Left renal cortex interstitium (tissue), 4 donors: ENCODE results near the gene PAPPA2. TPM values are rescaled to one million over a fixed set of nuclear protein-coding genes. Genes with fewer than 3 reads are reported as not detected.
"Not testable (repeated sequence)": the region's sequence is repeated elsewhere in the genome, so short reads cannot be mapped to it uniquely, and the experiment has no call there.

ENCODE experiments used
- DNase-seq, 4 donors: peaks; one replicate each; pipeline ENCODE4 v3.0.0-alpha.2; 2013; ENCODE audit warnings: low read depth in 4 of 4, low spot score in 2 of 4, missing footprints in 1 of 4
- polyA plus RNA-seq, 4 donors: library from polyadenylated mRNA; unstranded; fragments of 120-200 nt; gene quantifications; one replicate each; pipeline ENCODE4 v1.2.1, GENCODE V29; 2013; ENCODE audit not compliant: insufficient read length in 4 of 4

Gene PAPPA2
- polyA plus RNA-seq, 4 donors = 50.3 to 64.4 (median 54.6) TPM

DNA sequence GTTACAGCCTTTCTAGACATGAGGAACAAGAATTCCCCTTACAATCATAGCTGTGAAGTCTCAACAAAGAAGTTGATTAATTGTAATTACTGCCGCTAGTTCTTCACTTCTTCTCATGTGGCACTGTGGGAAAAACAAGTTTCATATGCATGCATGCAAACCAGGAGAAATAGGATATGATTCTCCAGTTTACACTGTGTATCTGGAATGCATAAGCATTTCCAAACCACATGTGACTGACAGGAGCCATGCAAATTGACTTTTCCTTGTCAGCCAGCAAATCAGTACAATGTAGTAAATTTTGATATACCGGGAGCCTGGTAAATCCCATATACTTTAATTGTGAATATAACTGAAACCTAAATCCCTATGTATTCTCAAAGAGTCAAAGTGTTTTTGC lies 279.3 kb downstream of the PAPPA2 start:
- DNase-seq = no peak

DNA sequence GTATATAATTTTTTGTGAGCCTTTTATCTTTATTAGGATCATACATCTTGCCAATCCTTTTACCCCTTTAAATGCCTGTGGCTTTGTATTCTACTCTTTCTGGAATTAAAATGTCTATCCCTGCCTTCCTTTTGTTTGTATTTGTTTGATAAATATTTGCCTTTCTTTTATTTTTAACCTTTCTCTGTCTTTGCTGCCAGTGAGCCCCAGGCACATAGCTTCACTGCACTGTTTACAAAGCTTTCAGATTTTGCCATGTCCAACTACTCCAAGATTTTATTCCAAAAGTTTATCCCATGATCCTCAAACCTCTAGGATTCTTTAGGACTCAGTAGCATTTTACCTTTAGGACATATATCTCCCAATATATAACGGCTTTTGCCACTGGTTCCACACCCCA lies 281.2 kb downstream of the PAPPA2 start:
- no peak for DNase-seq

DNA sequence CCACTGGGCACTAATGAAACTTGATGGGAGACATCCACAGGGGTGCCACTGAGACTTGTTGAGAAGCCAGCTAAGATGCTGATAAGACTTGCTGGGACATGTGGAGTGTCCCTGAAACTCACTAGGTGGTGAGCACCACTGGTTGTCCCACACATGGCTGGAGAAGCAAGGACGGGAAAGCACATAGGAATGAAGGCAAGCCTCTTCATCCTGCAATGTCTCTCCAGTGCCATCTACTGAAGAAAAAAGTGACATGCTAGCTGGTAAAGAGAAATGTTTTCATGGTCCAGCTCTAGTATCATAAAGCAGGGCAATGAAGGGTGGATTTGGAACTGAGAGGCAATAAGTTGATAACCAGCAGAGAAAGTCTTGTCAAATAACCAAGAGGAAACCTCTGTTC lies 283.0 kb downstream of the PAPPA2 start:
- no peak for DNase-seq

DNA sequence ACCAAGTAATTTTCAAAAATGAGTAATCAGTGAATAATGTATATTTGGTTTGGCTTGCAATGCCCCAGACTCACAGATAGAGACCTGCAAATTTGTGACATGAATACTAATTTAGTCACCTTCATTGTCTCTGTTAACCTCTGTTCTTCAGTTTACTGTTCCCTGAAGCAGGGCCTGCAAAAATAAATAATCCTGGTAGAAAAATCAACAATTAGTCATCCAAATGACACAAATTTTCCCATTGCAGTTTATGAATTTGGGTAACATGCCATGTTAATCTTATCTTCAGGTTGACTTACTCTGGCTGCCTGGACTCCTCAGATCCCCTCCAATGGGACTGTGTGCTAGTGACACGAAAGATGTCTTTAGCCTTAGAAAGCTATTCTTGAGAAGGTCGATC lies 289.5 kb downstream of the PAPPA2 start:
- no peak for DNase-seq

DNA sequence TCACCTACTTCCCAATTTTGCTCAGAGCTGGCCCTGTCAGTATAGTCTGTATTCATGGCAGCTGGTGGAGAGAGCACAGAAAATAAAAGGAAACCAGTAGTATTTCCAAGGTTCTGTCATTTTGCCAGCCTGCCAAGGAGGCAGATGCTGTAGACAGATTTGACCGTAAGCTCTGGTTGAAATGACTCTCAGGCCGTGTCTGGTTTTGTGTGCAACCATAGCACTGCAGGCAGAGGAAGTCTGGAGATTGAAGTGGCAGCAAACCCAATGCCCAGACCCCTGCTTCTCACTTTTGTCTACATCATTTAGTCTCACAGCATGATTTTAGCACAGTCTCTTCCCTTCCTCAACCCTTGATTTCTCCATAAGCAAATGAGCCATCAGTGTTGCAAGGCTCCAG lies 291.7 kb downstream of the PAPPA2 start:
- no peak for DNase-seq

DNA sequence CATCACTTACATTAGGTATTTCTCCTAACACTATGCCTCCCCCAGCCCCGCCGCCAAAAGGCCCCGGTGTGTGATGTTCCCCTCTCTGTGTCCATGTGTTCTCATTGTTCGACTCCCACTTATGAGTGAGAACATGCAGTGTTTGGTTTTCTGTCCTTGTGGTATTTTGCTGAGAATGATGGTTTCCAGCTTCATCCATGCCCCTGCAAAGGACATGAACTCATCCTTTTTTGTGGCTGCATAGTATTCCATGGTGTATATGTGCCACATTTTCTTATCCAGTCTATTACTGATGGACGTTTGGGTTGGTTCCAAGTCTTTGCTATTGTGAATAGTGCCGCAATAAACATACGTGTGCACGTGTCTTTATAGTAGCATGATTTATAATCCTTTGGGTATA lies 293.8 kb downstream of the PAPPA2 start:
- DNase-seq = not testable (repeated sequence)

DNA sequence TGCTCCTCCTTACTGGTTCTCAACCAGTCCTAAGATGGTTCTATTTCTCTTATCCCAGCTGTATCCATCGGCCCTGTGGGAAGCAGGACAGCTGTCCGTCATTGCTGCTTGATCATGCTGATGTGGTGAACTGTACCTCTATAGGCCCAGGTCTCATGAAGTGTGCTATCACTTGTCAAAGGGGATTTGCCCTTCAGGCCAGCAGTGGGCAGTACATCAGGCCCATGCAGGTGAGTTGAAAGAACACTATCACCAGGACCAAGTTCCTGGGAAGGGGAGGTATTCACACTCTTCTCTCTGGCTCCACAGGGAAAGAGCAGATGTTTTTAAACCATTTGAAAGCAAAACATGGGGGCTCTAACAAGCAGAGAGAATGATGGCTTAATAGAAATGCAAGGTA lies 302.6 kb downstream of the PAPPA2 start:
- no peak for DNase-seq

DNA sequence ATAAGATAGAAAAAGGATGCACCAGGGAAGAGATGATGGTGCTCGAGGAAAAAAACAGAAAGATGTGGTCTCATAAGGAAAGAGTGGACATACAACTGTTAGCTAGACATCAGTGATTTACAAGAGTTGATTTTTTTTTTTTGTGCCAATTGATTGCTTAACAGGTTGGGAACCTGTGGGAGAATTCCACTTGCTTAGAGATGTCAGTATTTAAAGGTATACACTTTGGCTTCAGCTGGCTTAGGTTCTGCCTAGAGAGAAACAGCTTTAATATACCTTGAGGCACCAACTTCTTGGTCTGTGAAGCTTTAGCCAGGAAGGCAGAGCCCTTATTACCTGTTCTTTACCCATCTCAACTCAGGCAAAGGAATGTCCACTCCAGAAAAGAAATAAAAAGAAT lies 303.8 kb downstream of the PAPPA2 start:
- DNase-seq = no peak

DNA sequence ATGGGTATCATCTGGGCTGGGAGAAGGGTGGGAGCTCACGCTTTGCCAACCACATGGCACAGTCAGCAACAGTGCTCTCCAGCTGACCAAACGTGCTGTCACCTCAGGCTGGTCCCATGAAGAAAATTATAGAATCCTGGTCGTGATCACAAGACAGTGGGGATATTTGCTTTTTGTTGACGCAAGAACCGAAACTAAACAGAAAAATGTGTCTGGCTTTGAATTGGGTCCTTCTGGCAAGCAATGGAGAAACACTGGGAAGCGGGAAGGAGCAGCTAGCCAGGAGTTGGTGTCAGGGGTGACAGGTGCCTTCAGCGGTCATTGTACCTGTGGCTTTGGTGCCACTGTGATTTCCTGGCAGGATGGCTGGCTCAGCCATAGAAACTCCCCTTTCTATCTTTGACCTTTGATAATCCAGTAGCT lies 304.8 kb downstream of the PAPPA2 start:
- DNase-seq = no peak

DNA sequence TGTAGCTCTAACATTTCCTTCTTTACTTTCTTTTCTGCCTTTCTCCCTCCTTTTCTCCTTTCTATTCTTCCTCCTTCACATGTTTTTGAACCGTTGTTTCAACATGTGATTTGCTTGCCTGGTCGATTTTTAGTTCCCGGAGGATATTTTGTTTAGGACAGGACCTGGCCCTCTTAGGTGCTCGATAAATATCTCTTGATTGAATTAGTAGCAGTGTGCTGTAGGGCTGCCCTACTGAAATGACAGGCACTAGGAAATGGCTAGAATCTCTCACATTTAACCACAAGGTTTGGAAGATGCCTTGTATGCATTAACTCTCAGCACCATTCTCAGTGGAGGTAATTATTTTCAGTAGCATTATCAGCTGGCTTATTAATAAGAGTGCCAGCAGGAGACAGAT lies 305.6 kb downstream of the PAPPA2 start:
- DNase-seq = no peak

DNA sequence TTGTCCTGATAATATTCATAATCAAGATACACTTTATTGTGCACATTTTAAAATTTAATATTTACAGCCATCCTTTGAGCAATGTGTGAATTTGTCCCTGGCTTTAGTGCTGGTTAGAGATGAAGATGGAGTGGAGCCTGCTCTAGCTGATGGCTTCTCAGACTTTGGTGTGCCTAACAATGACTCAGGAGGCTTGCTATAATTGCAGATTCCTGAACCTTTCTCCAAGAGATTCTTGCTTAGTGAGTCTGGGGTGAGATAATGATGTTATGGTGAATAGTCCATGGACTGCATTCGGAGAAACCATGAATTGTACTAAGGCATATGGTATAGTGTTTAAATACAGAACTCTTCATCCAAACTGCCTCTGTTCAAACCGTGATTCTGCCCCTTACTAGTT lies 307.1 kb downstream of the PAPPA2 start:
- DNase-seq = no peak

DNA sequence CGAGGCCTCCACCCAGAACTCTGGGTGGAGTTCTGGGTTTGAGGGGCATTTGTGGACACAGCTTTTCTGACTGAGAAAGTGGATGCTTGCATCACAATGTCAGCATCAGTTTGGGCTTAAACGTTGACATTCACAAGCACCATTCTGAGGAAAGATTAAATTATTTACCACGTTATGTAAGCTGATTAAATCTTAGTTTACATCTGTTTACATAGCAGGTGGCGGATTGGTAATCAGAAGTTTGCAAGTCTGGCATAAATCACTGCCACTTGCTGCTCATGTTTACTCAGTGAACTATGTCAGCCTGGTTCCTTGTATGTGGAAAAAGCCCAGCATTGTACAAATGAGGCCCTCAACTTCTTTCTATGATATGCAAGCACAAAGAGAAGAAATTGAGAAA lies 310.1 kb downstream of the PAPPA2 start:
- DNase-seq = no peak

DNA sequence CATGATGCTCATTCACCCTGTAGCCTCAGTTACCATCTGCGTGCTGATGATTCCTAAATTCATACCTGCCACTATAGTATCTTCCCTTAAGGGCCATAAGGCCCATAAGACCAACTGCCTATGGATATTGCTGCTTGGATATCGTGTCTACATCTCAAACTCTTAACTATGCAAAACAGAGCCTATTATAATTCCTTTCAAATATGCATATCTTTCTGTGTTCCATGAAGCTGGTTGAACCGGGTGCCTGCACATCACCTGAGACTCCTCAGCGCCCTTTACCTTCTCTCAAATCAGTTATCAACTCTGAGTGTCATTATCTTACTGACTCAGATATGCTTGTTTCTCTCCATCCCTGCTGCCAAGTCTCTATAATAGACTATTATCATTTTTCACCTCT lies 311.2 kb downstream of the PAPPA2 start:
- no peak for DNase-seq

DNA sequence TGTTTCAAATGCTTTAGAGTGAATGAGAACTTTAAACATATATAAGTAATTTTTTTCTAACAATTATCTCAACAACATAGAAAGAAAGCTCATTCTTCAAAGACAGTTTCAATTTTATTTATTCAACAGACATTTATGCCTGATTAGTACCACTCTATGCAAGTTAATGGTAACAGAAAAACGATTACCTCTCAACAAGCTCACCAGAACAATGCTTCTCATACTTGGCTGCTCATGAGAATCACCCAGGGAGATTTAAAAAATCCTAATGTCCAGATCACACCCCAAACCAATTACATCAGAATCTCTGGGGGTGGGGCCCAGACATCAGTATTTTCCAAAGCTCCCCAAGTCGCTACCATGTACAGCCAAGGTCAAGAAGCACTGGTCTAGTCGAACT lies 312.4 kb downstream of the PAPPA2 start:
- no peak for DNase-seq

DNA sequence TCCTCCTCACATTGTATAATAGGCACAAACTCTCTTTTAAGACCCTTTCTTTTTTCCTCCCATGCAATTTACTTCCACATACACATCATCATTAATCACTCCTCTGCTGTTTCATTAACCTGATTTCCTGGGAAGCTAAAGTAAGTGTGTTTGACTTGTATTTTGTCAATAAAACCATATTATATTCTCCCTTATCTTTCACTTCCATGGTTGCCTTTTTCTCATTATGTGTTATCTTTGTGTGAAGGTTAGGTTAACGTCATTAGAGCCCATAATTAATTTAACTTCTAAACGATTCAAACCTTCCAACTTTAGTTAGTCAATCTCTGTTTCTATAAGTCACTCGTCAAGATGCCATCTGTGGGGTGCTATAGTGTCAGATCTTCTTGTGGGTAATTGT lies 313.0 kb downstream of the PAPPA2 start:
- no peak for DNase-seq

DNA sequence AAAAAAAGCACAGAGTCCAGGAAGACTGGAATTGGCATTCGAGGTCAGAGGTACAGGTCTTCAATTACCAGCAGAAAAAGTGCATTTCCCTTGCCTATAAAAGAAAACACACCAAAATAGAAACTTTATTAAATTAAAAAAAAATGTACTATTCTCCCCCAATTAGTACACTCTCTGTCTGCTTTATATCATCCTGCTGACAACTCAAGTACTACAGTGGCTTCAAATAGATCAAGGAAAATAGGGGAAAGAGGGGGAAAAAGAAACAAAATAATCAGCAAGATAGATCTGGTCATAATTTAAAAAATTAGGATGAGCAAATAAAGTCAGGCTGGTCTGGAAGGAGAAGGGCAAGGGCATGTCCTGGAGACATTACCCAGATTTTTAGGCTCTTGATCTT lies 315.1 kb downstream of the PAPPA2 start:
- no peak for DNase-seq

DNA sequence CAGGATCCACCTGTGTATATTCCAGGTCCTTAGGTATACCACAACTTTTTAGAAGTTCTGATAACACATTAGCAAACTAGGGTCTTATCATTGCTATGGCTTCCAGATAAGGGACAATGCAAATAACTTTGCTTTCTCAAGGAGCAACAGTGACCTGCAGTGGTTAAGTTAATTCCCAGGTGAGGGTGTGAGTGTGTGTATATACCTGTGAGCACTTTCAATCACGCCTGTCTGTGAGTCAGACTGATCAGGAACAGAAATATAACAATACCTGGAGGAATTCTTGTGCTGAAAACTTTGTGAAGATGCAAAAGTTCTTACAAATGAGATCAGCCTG lies 317.0 kb downstream of the PAPPA2 start:
- DNase-seq = no peak

DNA sequence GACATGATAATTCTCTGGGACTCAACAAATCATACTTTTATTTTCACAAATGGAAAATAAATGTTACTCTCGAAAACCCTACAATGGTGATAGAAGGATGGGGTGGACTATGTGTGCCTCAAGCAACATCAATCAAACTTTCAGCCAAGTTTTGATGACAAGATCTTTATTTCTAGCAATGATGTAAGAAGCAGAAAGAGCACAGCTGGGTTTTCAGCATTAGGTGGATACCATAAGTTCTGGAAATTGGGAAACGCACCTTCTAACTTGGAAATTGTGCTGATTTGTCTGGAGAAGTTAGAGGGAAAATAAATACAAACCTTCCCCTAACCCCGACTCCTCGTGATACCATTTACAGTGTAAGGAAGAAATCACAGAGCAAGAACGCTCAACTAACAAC lies 320.3 kb downstream of the PAPPA2 start:
- no peak for DNase-seq

DNA sequence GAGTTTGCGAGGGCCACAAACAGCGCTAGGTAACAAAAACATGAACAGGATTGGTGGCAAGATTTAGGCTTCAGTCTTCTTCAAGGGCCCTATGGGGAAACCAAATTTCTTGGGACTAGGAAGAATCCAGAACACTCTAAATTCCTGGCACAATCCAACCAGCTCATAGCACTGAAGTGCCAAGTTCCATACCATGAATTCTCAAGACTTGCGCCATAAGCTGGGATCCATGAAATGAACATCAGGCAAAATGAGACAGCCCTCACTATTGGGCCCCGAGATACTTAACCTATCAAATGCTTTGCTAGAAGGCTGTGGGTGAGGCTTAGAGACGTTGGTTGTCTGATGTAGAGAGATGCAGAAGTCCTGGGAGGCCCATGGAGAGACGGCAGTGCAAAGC lies 322.1 kb downstream of the PAPPA2 start:
- DNase-seq = no peak

DNA sequence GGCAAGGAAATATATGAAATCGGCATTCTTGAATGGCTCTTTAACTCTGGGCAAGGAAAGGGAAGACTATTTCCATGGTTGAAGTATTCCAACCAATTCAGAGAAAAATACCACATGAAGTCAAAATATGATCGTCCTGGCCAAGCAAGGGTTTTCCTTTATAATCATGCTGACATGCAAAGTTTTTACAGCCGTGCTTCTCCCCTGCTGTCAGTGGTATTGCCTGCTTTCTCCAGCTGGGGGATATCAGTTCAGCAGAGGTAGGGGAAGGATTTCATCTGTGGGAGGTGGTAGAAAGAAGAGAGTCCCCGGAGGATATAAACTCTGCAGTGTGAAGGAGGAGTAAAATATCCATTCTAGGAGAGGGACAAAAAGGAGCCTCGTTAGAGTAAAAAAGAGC lies 322.8 kb downstream of the PAPPA2 start:
- DNase-seq = peak in 1 of 4 donors; percentile 24

DNA sequence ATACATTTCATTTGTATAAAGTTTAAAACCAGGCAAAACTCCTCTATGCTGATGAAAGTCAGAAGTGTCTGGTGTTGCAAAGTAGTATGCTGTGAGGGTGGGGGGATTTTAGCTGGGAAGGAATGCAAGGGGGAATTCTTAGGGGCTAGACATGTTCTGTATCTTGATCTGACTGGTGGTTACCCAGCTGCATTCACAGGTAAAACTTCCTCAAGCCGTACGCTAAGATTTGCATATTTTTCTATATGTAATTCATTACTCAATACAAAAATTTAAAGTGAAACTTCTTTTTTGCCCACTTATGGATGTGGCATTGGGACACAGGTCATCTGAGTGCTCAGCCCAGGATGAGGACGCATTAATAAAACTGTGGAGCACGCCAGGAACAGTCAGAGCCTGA lies 323.3 kb downstream of the PAPPA2 start:
- no peak for DNase-seq

DNA sequence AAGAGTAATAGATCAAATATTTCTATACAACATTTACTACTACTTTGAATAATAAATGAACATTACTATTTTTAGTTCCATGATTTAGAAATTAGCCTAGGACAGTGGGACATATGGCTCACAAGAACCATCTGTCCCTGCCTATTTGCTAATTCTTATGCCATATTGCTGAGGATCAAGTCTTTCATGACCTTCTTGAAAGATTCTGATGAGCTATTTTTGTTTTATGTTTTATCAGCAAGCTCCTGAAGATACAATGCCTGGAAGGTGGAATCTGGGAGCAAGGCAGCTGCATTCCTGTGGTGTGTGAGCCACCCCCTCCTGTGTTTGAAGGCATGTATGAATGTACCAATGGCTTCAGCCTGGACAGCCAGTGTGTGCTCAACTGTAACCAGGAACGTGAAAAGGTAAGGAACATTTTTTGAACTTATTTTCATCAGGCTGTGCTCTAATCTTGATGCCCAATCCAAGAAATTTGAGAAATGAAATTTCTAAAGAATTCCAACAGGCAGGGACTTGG lies 326.7 kb downstream of the PAPPA2 start:
- no peak for DNase-seq

DNA sequence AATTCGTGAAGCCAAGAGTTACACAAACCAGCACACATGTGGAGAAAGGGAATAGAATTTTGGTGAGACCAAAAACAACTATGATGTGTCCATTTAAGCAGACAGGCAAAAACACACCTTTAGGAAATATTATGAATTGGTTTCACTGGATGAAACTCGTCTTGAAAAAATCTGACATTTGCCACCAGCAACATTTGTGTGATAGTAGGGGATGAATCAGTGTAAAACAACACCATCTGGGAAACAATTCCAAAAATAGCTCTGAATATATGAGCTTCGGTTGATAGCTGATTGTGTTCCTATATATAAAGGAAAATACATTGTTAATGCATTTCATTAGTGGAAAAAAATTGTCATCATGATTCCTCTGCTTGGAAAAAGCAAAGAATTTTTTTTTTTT lies 327.8 kb downstream of the PAPPA2 start:
- DNase-seq = no peak

DNA sequence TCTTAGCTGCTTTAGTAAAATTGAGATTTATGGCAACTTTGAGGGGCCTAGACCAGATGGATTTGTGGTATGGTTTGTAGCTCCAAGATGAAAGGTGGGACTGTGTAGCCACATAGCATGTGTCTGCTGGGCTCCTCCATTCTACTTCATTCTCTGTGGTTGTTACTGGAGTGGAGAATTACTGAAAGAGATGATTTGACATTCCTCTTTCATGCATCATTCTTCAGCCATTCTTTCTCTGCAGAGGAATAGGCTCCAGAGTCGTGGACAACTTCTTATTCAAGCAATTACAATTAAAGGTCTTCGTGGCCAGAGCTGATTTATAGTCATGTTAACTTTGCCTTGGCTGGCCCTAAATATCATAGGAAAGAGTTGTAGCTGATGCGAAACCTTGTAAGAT lies 328.9 kb downstream of the PAPPA2 start:
- DNase-seq = no peak
